EL (cell line): ENCODE data around the gene BRI3BP.
"Not testable (repeated sequence)": the region's sequence is repeated elsewhere in the genome, so short reads cannot be mapped to it uniquely, and the experiment has no call there.

Source experiments
- DNase-seq: peaks from one replicate; pipeline ENCODE4 v3.0.0-alpha.2; 2016

BRI3BP gene

GRCh38 chr12:124975276-124975675, 18.2 kb upstream of the BRI3BP start:
- no peak for DNase-seq

GRCh38 chr12:124976999-124977398, 16.4 kb upstream of the BRI3BP start:
- DNase-seq = no peak

DNA sequence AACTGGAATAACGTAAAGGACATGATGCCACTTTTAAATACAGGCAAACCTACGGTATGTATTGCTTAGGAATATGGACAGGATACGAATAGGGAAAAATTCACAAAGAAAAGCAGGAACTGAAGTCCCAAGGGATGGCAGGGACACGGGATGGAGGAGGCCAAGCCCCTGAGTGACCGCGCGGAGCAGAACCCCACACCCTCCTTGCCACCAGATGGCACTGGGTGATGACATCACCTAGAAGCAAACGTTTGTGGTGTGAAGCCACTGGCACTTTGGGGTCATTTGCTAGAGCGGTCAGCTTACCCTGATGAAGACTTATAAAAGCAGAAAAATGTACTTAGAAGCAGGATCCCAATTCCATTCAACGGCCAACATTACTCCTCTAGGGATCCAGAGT, 13.9 kb upstream of the BRI3BP start:
- no peak for DNase-seq

DNA sequence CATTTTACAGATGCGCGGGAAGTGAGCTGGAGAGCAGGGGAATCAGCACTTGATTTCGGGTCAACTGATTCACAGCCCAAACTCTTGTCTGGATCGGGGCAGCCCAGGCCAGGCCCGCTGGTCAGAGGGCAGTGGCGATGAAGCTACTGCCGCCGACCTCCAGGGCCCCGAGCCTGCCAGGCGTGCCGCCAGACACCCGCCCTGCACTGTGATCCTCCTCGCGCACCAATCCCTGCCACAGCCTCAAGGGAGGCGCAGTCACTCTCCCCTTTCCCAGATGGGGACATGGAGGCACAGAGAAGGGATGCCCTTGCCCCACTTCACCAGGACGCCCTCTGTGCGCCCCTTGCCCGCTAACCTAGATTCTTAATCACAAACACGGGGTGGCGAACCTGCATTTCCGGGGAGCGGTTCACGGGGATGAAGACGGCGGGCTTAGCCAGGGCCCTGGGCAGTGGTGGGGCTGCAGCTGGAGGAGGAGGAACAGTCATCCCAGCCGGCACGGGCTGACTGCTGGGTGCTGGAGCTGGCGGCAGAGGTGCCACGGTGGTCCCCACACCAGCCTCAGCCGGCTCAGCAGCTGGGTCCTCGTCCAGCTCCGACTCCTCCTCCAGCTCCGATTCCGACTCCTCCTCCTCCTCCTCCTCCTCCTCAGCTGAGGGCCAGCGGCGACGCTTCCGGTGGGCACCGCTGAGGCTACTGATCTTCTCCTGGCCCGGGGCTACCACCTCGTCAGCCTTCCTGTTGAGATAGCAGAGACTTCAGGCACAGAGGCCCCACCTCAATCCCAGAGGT, 13.2 kb upstream of the BRI3BP start:
- no peak for DNase-seq

GRCh38 chr12:124986876-124987275, 6.6 kb upstream of the BRI3BP start:
- DNase-seq = not testable (repeated sequence)

DNA sequence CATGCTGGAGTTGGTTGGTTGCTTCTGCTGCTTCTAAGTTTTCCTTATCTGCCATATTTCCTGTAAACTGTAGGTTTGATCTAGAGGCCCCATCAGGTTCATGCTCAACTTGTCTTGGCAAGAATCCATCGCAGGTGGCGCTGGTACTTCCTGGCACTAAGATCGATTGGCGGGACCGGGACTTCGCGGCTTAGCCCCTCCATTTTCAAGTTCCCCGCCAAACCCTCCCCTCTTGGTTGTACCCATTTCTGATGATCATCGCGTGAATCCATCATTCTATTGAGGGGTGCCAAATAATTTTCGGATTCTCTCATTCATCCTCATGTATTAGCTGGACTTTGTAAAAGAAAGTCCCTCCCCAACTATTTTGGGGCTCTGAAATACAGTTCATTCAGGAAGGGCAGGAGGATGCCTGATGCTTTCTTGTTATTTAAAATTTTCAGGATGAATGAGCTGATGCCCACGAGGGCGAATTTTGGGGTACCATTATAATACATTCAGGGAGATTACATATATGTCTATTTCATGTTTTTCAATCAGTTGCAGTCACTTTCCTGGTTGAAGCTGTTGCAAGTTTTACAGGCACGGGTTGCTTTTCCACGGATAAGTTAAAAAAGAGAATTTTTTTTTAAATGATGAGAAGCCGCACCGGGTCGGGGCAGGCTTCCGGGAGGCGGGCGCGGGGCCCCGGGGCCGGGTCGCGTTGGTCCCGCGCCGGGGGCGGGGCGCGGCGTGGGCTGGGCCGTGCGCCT, 395 bp upstream of the BRI3BP start:
- DNase-seq = peak; percentile 44

GRCh38 chr12:124994437-124994975, 1.1 kb downstream of the BRI3BP start:
- DNase-seq = no peak

DNA sequence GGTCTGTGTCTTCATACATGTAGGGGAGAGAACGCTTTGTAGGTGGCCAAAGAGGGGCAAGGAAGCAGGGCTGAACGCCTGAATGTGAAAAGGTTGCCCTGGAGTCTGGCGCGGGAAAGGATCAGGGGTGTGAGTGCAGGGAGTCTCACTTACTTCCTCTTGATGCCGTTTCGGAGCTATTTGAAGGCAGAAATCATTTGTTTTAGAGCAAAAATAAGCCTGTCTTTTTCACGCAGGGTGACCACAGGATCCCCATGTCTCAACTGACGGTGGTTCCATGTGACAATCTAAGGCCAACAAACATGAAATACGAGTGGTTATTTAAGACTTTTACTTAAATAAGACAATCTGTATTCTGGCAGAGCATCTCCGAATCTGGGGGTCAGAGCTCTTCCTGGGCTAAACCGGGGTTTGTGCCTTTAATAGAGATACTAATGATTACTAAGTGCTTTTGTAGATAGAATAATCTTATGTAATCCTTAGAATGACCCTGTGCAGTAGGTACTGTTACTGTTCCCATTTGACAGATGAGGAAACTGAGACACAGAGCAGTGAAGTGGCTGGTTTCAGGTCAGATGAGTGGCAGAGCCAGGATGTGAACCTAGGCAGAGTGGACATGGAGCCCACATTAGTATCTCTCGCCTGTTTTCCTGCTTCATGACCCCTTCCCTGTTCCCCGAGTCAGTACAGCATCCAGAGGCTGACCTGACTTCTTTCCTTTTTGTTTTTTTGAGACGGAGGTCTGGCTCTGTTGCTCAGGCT, 1.9 kb downstream of the BRI3BP start:
- DNase-seq = no peak

- no peak for DNase-seq
Observed at GRCh38 chr12:124998705-124999104, 5.3 kb downstream of the BRI3BP start.

- DNase-seq = no peak
Observed at GRCh38 chr12:125001636-125002035, 8.2 kb downstream of the BRI3BP start.

DNA sequence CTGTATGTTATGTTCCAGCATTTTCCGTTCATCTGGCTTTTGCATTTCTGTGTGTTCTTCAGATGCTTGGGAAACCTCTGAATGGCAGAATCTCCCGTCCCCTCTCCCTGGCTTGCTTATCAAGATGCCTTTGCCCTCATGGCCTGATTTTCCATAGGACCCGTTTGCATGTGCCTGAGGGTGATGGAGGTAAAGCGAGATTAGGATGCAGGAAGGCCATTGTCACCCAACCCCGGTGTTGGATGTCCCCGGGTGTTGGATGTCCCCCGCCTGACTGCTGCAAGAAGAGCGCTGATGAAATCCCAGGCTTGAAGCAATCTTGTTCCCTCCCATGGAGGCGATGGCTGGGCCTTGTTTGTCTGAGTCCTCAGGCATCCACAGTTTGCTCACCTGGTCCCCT, 9.6 kb downstream of the BRI3BP start:
- no peak for DNase-seq

DNA sequence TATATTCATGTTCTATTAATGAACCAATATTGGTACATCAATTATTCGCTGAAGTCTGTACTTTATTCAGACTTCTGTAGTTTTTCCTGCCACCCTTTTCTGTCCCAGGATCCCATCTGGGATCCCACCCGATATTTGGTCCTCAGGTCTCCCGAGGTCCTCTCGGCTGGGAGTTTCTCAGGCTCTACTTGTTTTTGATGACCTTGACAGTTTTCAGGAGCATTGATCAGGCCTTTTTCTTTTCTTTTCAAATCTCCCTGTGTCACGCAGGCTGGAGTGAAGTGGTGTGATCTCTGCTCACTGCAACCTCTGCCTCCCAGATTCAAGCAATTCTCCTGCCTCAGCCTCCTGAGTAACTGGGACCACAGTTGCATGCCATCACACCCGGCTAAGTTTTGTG, 11.2 kb downstream of the BRI3BP start:
- no peak for DNase-seq

DNA sequence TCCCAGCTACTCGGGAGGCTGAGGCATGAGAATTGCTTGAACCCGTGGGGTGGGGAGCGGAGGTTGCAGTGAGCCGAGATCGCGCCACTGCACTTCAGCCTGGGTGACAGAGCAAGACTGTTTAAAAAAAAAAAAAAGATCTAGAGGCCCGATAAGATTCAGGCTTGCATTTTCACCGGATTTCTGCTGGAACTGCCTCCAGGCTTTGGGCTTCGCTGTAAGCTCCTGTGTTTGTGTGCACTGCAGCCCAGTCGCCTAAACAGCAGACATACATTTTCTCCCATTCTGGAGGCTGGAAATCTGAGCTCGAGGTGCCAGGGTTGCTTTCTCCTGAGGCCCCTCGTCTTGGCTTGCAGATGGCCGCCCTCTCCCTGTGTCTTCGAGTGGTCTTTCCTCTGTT, 12.2 kb downstream of the BRI3BP start:
- DNase-seq = no peak

DNA sequence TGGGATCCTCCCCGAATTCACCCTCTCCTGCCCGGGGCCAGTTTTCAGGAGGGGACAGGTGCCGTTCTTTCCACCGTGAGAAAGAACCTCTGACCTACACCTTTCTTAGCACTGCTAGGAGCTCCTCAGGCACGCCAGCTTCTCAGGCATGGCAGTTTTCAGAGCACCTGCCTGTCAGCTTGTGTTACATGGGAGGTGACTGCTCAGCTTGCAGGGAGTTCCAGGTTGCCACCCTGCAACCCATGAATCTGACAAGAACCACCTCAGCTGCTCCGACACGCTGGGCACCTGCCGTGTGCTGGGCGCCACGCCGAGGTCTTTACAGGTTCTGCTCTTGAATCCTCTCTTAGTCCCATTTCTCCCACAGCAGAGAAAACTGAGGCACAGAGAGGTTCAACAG, 12.9 kb downstream of the BRI3BP start:
- no peak for DNase-seq

DNA sequence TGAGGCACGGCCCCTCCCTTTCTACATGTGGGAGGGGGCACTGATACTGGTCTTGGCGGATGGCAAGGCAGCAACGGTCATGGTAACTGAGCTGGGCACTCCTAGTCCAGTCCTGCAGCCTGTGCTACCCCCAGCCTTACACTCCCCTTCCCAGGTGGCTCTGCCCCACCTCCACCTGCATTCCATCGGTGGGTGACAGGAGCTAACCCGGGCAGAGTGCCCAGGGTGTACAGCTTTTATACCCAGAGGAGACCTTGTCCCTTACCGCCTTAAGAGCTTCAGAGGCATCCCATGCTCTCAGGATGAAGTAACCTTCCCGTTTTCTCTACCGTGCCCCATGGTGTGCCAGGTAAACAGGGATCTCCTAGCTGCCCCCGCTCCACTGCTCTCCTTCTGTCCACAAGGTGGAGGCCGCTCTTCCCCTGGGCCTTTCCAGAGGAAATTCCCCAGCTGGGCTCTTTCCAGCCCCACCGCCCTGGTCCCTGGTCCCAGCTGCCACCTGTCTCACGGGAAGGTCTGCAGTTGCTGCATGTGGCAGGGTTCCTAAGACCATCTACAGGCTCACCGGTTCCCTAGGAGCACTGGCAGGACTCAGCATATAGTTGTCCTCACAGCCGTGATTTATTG, 20.5 kb downstream of the BRI3BP start:
- DNase-seq = no peak

GRCh38 chr12:125014526-125014925, 21.1 kb downstream of the BRI3BP start:
- DNase-seq = no peak

GRCh38 chr12:125015680-125016310, 22.4 kb downstream of the BRI3BP start:
- DNase-seq = no peak

DNA sequence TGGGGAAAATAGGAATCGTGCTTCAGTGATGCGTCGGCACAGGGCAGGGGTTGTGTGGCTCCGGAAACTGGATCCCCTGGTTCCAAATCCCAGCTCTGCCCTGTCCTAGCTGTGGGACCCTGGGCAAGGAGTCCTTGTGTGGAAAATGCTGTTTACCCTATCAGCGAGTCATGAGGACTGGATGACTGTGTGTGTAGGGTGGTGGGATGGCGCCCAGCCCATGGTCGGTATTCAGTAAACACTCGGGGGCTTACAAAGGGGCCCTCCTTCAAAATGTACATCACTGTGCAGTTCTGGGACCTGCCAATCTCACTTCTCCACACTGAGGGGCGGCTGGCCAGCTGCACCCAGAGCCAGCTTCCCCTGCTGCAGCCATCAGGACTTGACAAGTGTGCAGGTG, 24.4 kb downstream of the BRI3BP start:
- no peak for DNase-seq

- DNase-seq = no peak
Observed at GRCh38 chr12:125018356-125018755, 24.9 kb downstream of the BRI3BP start.

DNA sequence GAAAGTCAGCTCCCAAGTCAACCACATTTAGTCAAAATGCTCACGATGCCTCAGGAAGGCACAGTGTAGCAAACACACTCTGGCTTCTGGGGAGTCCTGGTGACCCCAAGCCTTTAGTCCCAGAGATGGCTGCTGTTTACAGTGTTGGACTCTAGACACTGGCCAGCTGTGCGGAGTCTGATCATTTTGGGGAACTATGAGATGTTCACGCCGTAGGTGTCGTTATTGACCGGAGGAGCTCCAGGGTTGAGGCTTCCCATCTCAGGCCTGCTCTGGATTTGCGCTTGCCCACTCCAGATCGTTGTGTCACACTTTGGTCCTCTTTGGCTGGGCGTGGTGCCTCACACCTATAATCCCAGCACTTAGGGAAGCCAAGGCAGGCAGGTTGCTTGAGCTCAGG, 27.7 kb downstream of the BRI3BP start:
- no peak for DNase-seq

- no peak for DNase-seq
Observed at GRCh38 chr12:125021771-125022170, 28.3 kb downstream of the BRI3BP start.

- DNase-seq = no peak
Observed at GRCh38 chr12:125023065-125023464, 29.6 kb downstream of the BRI3BP start.
